C4-2B (cell line): ENCODE results near the gene KCNQ1.

Source experiments
- H3K27ac ChIP-seq: fragments of 450-650 bp; 2 replicates; pipeline ENCODE4 v1.5.1; 2017
- CTCF ChIP-seq: fragments of 450-650 bp; conservative IDR thresholded peaks from 2 replicates; pipeline ENCODE4 v1.5.1; 2017; ENCODE audit warnings: mild to moderate bottlenecking
- ZFX ChIP-seq: fragments of 450-650 bp; IDR thresholded peaks from 2 replicates; pipeline ENCODE4 v1.6.1; 2017

Gene KCNQ1

GRCh38 chr11:2549876-2550605, 105.2 kb downstream of the KCNQ1 start:
- no peak overlapping the region for H3K27ac ChIP-seq
- TF ChIP-seq CTCF, result no peak
- no peak for TF ChIP-seq ZFX

- no peak for TF ChIP-seq CTCF
- TF ChIP-seq ZFX, result no peak
These were observed 105.8 kb downstream of the KCNQ1 start for GRCh38 chr11:2550606-2550970.

GRCh38 chr11:2551131-2551530, 106.3 kb downstream of the KCNQ1 start:
- H3K27ac ChIP-seq, result no peak overlapping the region
- TF ChIP-seq CTCF, result no peak
- no peak for TF ChIP-seq ZFX

More at GRCh38 chr11:2550606-2550970, 105.8 kb downstream of the KCNQ1 start:
- no peak overlapping the region for H3K27ac ChIP-seq

GRCh38 chr11:2552210-2552609, 107.4 kb downstream of the KCNQ1 start:
- H3K27ac ChIP-seq, result no peak overlapping the region
- TF ChIP-seq CTCF (no peak), ZFX (no peak)

DNA sequence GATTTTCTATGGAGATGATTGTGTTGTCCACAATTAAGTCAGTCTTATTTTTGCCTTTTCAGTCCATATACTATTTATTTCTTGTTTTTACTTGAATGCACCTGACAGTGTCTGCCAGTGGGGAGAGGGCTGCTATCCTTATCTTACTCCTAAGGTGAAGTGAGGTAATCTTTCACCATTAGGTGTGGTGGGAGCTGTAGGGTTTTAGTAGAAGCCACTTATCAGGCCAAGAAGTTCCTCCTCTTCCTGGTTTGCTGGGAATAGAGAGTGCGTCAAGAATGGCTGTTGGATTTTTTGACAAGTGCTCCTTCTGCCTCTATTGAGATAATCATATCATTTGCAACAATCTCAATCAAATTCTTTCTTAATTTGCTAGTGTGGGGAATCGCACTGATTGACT, 108.4 kb downstream of the KCNQ1 start:
- TF ChIP-seq CTCF, result no peak
- TF ChIP-seq ZFX, result no peak
- no peak overlapping the region for H3K27ac ChIP-seq

DNA sequence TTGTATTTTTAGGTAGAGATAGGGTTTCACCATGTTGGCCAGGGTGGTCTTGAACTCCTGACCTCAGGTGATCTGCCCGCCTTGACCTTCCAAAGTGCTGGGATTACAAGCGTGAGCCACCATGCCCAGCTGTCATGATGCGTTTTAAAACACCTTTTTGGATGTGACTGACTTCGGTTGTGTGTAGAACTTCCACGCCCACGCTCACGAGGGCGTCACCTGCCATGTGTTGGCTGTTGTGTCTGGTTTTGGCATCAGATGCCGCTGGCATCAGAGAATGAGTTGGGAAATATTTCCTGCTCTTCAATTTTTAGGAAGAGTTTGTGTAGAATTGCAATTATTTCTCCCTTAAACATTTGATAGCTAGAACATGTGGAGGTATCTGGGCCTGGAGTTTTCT, 109.1 kb downstream of the KCNQ1 start:
- TF ChIP-seq CTCF (no peak), ZFX (no peak)
- no peak overlapping the region for H3K27ac ChIP-seq

DNA sequence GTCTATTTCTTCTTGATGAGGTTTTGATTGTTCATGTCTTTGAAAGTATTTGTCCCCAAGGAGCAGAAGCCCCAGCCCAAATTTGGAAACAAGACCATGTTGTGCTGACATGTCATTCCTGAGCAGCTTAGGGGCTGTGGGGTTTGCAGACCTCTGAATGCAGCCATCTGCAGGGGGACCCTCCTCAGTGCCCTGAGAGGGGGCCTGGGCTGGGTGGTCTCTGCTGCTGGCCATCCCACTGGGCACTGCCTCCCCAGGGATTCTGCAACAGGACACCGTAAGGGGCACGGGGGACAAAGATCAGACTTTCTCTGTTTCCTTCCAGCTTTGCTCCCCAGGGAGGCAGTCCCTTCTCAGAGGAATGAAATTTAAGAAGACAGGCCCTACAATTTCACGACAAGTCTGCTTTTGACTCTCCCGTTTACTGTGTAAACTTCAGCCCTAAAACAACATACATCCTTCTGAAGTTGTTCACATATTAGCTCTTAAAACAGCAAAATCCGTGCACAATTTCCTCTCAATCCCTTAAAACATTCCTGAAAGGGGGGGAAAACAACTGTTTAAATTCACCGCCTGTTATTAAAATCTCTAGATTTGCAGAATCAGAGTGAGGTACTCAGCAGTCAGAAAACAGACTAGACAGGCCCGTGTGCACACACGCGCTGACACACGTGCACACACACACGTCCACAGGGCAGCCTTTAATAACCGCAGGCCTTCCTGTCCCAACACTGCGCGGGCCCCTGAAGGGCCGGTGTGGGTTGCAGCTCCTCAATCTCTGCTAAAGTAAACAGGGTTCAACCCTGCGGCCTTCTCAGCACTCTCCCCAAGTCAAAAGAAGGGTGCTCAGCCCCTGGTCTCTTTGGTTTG, 109.8 kb downstream of the KCNQ1 start:
- no peak overlapping the region for H3K27ac ChIP-seq
- no peak for TF ChIP-seq CTCF
- TF ChIP-seq ZFX, result no peak
